ENCODE measurements around the gene ZNF467. TPM values are rescaled to one million over a fixed set of nuclear protein-coding genes. Genes with fewer than 3 reads are reported as not detected.

ZNF467 gene
- total and polyA plus RNA-seq, 2 experiments from 2014 or later, result 0.10 to 0.40 TPM

DNA sequence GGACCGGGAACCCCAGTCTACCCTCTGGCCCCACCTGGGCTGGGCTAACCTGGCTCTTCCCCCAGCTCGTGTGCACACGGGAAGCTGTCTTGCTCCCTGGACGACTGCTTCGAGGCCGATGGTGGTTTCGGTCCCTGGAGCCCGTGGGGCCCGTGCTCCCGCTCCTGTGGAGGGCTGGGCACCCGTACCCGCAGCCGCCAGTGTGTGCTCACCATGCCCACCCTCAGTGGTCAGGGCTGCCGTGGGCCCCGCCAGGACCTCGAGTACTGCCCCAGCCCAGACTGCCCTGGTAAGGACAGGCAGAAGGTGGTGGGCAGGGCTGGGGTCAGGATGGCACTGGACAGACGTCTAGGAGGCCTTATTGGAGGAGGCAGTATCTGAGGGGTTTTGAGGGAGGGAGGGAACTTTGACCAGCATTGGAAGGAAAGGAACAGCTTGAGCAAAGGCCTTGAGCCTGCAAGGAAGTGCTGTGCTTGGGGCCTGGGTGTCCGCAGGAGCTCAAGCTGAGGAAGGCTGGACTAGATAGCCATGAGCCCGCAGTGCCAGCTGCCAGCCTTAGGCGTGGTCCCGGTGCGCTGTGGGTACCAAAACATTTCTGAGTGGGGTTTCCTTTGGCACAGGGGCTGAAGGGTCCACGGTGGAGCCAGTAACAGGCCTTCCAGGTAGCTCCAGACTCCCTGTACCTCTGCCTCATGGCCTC lies 44.6 kb upstream of the ZNF467 start (continued):
- TF ChIP-seq REST (IDR thresholded peaks at IDR 0.05; ENCODE audit: unreplicated experiment) (no peak), ETS1 (IDR thresholded peaks at IDR 0.05) (no peak), ZNF114 (CRISPR knock-in tag; IDR thresholded peaks at IDR 0.05) (no peak)

- H3K79me2 ChIP-seq (replicated peaks; ENCODE audit: insufficient read depth), result no peaks in the 10 kb centered on the region
- H4K20me1 ChIP-seq (replicated peaks; ENCODE audit: insufficient read depth), result no peaks in the 10 kb centered on the region
- no peaks in the 10 kb centered on the region for H3K36me3 Mint-ChIP-seq (ENCODE audit: low read depth)
- no peak overlapping the region for H3K4me2 ChIP-seq
- H3K4me1 ChIP-seq (ENCODE audit: insufficient read depth), result no peaks in the 10 kb centered on the region; the same call in 1 of the 2 replicates
- no peaks in the 10 kb centered on the region for H3K9me2 ChIP-seq (ENCODE audit: insufficient read depth)
- peaks cover 5% of the 10 kb centered on the region; the same call in 2 of the 3 replicates for H3K4me1 Mint-ChIP-seq
- H3K4me3 Mint-ChIP-seq, result no peak overlapping the region
- H2AFZ ChIP-seq, result no peak overlapping the region
- no peak overlapping the region for H3K4me3 ChIP-seq
- H3K27me3 Mint-ChIP-seq (ENCODE audit: insufficient read depth, low read depth, poor library complexity), result peaks cover 6% of the 10 kb centered on the region
- no peaks in the 10 kb centered on the region for H3F3A ChIP-seq (replicated peaks; ENCODE audit: low read depth)
- H3K27ac ChIP-seq (ENCODE audit: low read depth), result no peak overlapping the region
- no peaks in the 10 kb centered on the region for H3K27me3 ChIP-seq (ENCODE audit: insufficient read depth)
- no peak overlapping the region for H3K27ac Mint-ChIP-seq
- TF ChIP-seq EZH2 (IDR thresholded peaks at IDR 0.05; ENCODE audit: low read depth, unreplicated experiment) (no peak), NANOG (IDR thresholded peaks at IDR 0.05; ENCODE audit: borderline replicate concordance) (no peak)
- no peaks in the 10 kb centered on the region; the same call in 2 of the 3 replicates for H3K9me3 Mint-ChIP-seq
- H3K36me3 ChIP-seq (ENCODE audit: insufficient read depth), result no peaks in the 10 kb centered on the region
- DNase-seq (ENCODE audit: low spot score), result no peak
- no peak for ATAC-seq
Observed at GRCh38 chr7:149817301-149817771, 43.9 kb upstream of the ZNF467 start.

DNA sequence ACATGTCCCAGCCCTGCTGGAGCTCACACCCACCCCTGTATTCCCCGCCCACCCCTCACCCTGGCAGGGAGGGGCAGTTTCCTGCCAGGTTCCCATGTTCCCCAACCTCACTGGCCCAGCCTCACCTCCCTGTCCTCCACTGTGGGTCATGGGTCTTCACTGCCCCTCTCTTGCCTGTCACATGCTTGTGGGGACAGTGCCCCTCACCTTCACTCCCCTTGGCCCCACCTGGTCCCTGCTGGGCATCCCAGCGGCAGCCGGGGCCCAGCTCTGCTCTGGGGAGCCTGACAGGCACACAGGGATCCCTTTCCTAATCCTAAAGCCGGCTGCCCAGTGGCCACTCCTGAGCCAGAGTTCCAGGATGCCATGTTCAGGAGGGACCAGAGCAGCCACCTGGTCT lies 43.4 kb upstream of the ZNF467 start:
- Histone ChIP-seq H3K4me1 (ENCODE audit: insufficient read depth) (no peaks in the 10 kb centered on the region; the same call in 1 of the 2 replicates), H2AFZ (no peak overlapping the region), H3K9me2 (ENCODE audit: insufficient read depth) (no peaks in the 10 kb centered on the region), H3K79me2 (replicated peaks; ENCODE audit: insufficient read depth) (no peaks in the 10 kb centered on the region), H3K27ac (ENCODE audit: low read depth) (no peak overlapping the region), H3K4me3 (no peak overlapping the region), H3K4me2 (no peak overlapping the region), H4K20me1 (replicated peaks; ENCODE audit: insufficient read depth) (no peaks in the 10 kb centered on the region), H3K27me3 (ENCODE audit: insufficient read depth) (no peaks in the 10 kb centered on the region), H3F3A (replicated peaks; ENCODE audit: low read depth) (no peaks in the 10 kb centered on the region), H3K36me3 (ENCODE audit: insufficient read depth) (no peaks in the 10 kb centered on the region)
- no peak overlapping the region for H3K27ac Mint-ChIP-seq
- no peak overlapping the region for H3K4me3 Mint-ChIP-seq
- no peaks in the 10 kb centered on the region; the same call in 2 of the 3 replicates for H3K9me3 Mint-ChIP-seq
- no peak for ATAC-seq
- no peak for DNase-seq (ENCODE audit: low spot score)
- peaks cover 6% of the 10 kb centered on the region for H3K27me3 Mint-ChIP-seq (ENCODE audit: insufficient read depth, low read depth, poor library complexity)
- peaks cover 5% of the 10 kb centered on the region; the same call in 2 of the 3 replicates for H3K4me1 Mint-ChIP-seq
- no peaks in the 10 kb centered on the region for H3K36me3 Mint-ChIP-seq (ENCODE audit: low read depth)
- TF ChIP-seq POLR2AphosphoS5 (IDR thresholded peaks at IDR 0.05; ENCODE audit: low read depth), result no peak
- no peak for TF ChIP-seq CREB1 (CRISPR knock-in tag; IDR thresholded peaks at IDR 0.05; ENCODE audit: low read depth)
- no peak for TF ChIP-seq ETS1 (IDR thresholded peaks at IDR 0.05)
- TF ChIP-seq, protein P1, sequence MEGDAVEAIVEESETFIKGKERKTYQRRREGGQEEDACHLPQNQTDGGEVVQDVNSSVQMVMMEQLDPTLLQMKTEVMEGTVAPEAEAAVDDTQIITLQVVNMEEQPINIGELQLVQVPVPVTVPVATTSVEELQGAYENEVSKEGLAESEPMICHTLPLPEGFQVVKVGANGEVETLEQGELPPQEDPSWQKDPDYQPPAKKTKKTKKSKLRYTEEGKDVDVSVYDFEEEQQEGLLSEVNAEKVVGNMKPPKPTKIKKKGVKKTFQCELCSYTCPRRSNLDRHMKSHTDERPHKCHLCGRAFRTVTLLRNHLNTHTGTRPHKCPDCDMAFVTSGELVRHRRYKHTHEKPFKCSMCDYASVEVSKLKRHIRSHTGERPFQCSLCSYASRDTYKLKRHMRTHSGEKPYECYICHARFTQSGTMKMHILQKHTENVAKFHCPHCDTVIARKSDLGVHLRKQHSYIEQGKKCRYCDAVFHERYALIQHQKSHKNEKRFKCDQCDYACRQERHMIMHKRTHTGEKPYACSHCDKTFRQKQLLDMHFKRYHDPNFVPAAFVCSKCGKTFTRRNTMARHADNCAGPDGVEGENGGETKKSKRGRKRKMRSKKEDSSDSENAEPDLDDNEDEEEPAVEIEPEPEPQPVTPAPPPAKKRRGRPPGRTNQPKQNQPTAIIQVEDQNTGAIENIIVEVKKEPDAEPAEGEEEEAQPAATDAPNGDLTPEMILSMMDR (conservative IDR thresholded peaks at IDR 0.05; ENCODE audit: low read depth in 2 of 2), result no peak
- TF ChIP-seq JUNB (IDR thresholded peaks at IDR 0.05; ENCODE audit: unreplicated experiment), result no peak
- TF ChIP-seq EZH2phosphoT487 (IDR thresholded peaks at IDR 0.05; ENCODE audit: unreplicated experiment), result no peak
- TF ChIP-seq ZNF331 (CRISPR knock-in tag; IDR thresholded peaks at IDR 0.05; ENCODE audit: low read depth), result no peak
